Gastroesophageal sphincter (tissue), 3 donors: ENCODE results near the gene SHBG.

Source experiments
- EP300 ChIP-seq: sonication (generic); formaldehyde crosslinking; IDR thresholded peaks from one replicate; pipeline ENCODE4 v1.6.1; 2017; ENCODE audit warnings: antibody characterized with exemption, mild to moderate bottlenecking
- POLR2A ChIP-seq, 2 donors: fragments of 450-650 bp; IDR thresholded peaks; one replicate each; pipeline ENCODE4 v1.6.1; 2017; ENCODE audit warnings: antibody characterized with exemption in 2 of 2, mild to moderate bottlenecking in 2 of 2, moderate library complexity in 1 of 2
- POLR2AphosphoS5 ChIP-seq: sonication (generic); formaldehyde crosslinking; IDR thresholded peaks from one replicate; pipeline ENCODE4 v1.6.1; 2017; ENCODE audit warnings: antibody characterized with exemption
- TF ChIP-seq, protein P1 (sequence below), 4 experiments: fragments of 200-600 bp in 2 of 4; fragments of 450-650 bp in 2 of 4; sonication (generic) in 1 of 4; IDR thresholded peaks; one replicate each; pipeline ENCODE4 v1.5.1; 2017 to 2019; ENCODE audit warnings: antibody characterized with exemption in 4 of 4, mild to moderate bottlenecking in 2 of 4, moderate library complexity in 2 of 4

DNA sequence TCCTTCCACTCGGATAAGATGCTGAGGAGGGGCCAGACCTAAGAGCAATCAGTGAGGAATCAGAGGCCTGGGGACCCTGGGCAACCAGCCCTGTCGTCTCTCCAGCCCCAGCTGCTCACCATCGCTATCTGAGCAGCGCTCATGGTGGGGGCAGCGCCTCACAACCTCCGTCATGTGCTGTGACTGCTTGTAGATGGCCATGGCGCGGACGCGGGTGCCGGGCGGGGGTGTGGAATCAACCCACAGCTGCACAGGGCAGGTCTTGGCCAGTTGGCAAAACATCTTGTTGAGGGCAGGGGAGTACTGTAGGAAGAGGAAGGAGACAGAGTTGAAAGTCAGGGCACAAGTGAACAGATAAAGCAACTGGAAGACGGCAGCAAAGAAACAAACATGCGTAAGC, 45.0 kb downstream of the SHBG start:
- TF ChIP-seq, protein P1, sequence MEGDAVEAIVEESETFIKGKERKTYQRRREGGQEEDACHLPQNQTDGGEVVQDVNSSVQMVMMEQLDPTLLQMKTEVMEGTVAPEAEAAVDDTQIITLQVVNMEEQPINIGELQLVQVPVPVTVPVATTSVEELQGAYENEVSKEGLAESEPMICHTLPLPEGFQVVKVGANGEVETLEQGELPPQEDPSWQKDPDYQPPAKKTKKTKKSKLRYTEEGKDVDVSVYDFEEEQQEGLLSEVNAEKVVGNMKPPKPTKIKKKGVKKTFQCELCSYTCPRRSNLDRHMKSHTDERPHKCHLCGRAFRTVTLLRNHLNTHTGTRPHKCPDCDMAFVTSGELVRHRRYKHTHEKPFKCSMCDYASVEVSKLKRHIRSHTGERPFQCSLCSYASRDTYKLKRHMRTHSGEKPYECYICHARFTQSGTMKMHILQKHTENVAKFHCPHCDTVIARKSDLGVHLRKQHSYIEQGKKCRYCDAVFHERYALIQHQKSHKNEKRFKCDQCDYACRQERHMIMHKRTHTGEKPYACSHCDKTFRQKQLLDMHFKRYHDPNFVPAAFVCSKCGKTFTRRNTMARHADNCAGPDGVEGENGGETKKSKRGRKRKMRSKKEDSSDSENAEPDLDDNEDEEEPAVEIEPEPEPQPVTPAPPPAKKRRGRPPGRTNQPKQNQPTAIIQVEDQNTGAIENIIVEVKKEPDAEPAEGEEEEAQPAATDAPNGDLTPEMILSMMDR (IDR thresholded peaks at IDR 0.05): no peak
- TF ChIP-seq POLR2A (IDR thresholded peaks at IDR 0.05) (no peak), POLR2AphosphoS5 (no peak), EP300 (no peak)
